ENCODE results near the gene CCDC89. TPM values are rescaled to one million over a fixed set of nuclear protein-coding genes. Genes with fewer than 3 reads are reported as not detected.

CCDC89 gene
- total RNA-seq, 1 experiment from 2014 or later: 2.0 TPM

DNA sequence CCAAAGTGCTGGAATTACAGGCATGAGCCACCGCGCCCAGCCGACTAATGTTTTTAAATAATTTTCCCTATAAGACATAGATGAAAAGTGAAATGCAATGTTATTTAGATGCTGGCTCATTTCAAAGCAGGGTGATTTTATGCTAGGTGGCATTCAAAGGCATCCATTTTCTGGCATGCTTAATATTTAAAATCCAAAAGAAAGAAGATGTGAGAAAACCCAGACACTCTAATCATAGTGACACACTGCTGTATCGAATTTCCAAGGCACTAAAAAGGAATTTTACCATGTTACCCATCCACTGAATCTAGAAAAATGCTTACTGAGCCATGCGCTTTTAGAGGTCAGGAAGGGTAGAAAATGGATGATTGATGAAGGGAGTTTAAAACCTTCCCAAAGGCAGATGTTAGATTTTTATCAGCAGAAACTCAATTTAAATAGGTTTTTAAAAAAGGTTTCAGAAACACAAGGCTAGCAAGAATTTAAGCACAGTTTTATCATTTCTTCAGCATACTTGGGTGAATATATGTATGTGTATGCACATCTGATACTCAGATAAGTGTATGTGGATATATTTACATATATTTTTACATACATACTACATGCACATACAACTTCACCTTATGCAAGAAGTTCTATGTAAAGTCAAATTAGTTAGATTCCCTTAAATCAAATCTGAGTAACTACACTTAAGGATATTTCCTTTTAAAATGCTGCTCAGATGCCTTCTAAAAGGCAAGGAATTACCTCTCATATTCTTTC lies 24.1 kb upstream of the CCDC89 start:
- Mint-ChIP-seq H3K9me3 (ENCODE audit: unreplicated experiment) (no peaks in the 10 kb centered on the region), H3K4me3 (ENCODE audit: unreplicated experiment) (no peak overlapping the region), H3K4me1 (ENCODE audit: low read depth, unreplicated experiment) (no peaks in the 10 kb centered on the region), H3K27me3 (ENCODE audit: insufficient read depth, unreplicated experiment) (no peaks in the 10 kb centered on the region), H3K27ac (ENCODE audit: unreplicated experiment) (no peak overlapping the region), H3K36me3 (ENCODE audit: insufficient read depth, unreplicated experiment) (peaks cover 25% of the 10 kb centered on the region)
- Histone ChIP-seq H3K4me3 (ENCODE audit: low read depth, low read length) (no peak overlapping the region), H3K4me1 (no peaks in the 10 kb centered on the region), H3K36me3 (ENCODE audit: control insufficient read depth, insufficient read depth, low read length) (no peaks in the 10 kb centered on the region), H3K27me3 (replicated peaks; ENCODE audit: control insufficient read depth, insufficient read depth, low read length) (no peaks in the 10 kb centered on the region), H3K9me3 (no peaks in the 10 kb centered on the region)
- CTCF ChIA-PET: no interaction called here
- BruUV-seq (replicated peaks): no TSS peak
- intact Hi-C loops (cut with micrococcal nuclease; ENCODE audit: unreplicated experiment): no loop called here
- DNase-seq: no peak
- TF ChIP-seq, protein P1, sequence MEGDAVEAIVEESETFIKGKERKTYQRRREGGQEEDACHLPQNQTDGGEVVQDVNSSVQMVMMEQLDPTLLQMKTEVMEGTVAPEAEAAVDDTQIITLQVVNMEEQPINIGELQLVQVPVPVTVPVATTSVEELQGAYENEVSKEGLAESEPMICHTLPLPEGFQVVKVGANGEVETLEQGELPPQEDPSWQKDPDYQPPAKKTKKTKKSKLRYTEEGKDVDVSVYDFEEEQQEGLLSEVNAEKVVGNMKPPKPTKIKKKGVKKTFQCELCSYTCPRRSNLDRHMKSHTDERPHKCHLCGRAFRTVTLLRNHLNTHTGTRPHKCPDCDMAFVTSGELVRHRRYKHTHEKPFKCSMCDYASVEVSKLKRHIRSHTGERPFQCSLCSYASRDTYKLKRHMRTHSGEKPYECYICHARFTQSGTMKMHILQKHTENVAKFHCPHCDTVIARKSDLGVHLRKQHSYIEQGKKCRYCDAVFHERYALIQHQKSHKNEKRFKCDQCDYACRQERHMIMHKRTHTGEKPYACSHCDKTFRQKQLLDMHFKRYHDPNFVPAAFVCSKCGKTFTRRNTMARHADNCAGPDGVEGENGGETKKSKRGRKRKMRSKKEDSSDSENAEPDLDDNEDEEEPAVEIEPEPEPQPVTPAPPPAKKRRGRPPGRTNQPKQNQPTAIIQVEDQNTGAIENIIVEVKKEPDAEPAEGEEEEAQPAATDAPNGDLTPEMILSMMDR (IDR thresholded peaks at IDR 0.05; ENCODE audit: insufficient read depth in 1 of 2, low read depth in 1 of 2, low read length in 1 of 2, severe bottlenecking in 1 of 2, unreplicated experiment in 1 of 2): no peak
- POLR2A ChIA-PET: no interaction called here

DNA sequence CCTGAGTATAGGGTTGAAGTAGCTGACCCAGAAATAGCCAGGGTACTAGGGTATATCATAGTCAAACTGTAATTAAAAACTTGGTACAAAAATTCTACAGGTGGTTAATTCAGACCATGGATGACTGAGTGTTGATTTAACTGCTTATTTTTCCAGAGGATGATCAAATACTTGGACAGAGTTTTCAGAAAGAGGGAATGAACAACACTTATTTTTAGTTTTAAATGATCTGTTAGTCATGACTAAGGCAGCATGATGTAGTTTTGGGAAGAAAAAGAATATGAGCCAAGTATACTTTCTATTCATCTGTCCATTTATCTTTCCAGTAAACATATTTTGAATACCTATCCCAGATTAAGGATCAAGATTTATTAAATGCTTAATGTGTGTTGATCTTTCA lies 19.8 kb upstream of the CCDC89 start:
- no peaks in the 10 kb centered on the region for H3K9me3 Mint-ChIP-seq (ENCODE audit: unreplicated experiment)
- no peak overlapping the region for H3K27ac Mint-ChIP-seq (ENCODE audit: unreplicated experiment)
- ChIA-PET CTCF (no interaction called here), POLR2A (no interaction called here)
- intact Hi-C loops (cut with micrococcal nuclease; ENCODE audit: unreplicated experiment): no loop called here
- H3K4me1 Mint-ChIP-seq (ENCODE audit: low read depth, unreplicated experiment): no peaks in the 10 kb centered on the region
- 0 out of 2 replicates have a peak, but pooled peaks cover 7% of the 10 kb centered on the region for H3K9me3 ChIP-seq
- DNase-seq: no peak
- no peaks in the 10 kb centered on the region for H3K27me3 ChIP-seq (replicated peaks; ENCODE audit: control insufficient read depth, insufficient read depth, low read length)
- H3K36me3 ChIP-seq (ENCODE audit: control insufficient read depth, insufficient read depth, low read length): no peaks in the 10 kb centered on the region
- TF ChIP-seq, protein P1 (IDR thresholded peaks at IDR 0.05; ENCODE audit: insufficient read depth in 1 of 2, low read depth in 1 of 2, low read length in 1 of 2, severe bottlenecking in 1 of 2, unreplicated experiment in 1 of 2): no peak
- peaks cover 32% of the 10 kb centered on the region for H3K36me3 Mint-ChIP-seq (ENCODE audit: insufficient read depth, unreplicated experiment)
- BruUV-seq (replicated peaks): no TSS peak
- no peaks in the 10 kb centered on the region for H3K27me3 Mint-ChIP-seq (ENCODE audit: insufficient read depth, unreplicated experiment)
- H3K4me1 ChIP-seq: no peaks in the 10 kb centered on the region
- H3K4me3 Mint-ChIP-seq (ENCODE audit: unreplicated experiment): no peak overlapping the region
- no peak overlapping the region for H3K4me3 ChIP-seq (ENCODE audit: low read depth, low read length)

DNA sequence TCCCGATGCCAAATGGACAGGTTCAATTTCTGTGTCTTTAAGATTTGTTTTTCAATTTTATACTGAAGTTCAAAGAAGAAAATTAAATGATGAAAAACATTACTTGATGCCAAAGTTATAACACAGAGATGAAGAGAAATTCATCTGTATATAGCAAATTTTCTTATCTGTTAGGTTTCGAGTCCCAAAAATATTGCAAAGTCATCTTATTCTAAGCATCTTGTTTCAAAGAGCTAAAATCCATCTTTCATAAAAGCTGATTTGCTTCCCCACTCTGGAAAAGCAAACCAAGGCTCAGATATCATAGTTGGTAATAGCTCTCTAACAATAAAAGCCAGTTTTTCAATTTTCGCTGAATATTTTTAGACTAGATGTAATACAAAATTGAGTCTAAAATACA lies 19.0 kb upstream of the CCDC89 start:
- no peak overlapping the region for H3K4me3 ChIP-seq (ENCODE audit: low read depth, low read length)
- no peaks in the 10 kb centered on the region for H3K27me3 ChIP-seq (replicated peaks; ENCODE audit: control insufficient read depth, insufficient read depth, low read length)
- no peaks in the 10 kb centered on the region for H3K27me3 Mint-ChIP-seq (ENCODE audit: insufficient read depth, unreplicated experiment)
- H3K9me3 Mint-ChIP-seq (ENCODE audit: unreplicated experiment): no peaks in the 10 kb centered on the region
- H3K36me3 ChIP-seq (ENCODE audit: control insufficient read depth, insufficient read depth, low read length): no peaks in the 10 kb centered on the region
- DNase-seq: no peak
- intact Hi-C loops (cut with micrococcal nuclease; ENCODE audit: unreplicated experiment): no loop called here
- CTCF ChIA-PET: no interaction called here
- no peak overlapping the region for H3K27ac Mint-ChIP-seq (ENCODE audit: unreplicated experiment)
- H3K36me3 Mint-ChIP-seq (ENCODE audit: insufficient read depth, unreplicated experiment): peaks cover 36% of the 10 kb centered on the region
- 0 out of 2 replicates have a peak, but pooled peaks cover 7% of the 10 kb centered on the region for H3K9me3 ChIP-seq
- no TSS peak for BruUV-seq (replicated peaks)
- H3K4me3 Mint-ChIP-seq (ENCODE audit: unreplicated experiment): no peak overlapping the region
- TF ChIP-seq, protein P1 (IDR thresholded peaks at IDR 0.05; ENCODE audit: insufficient read depth in 1 of 2, low read depth in 1 of 2, low read length in 1 of 2, severe bottlenecking in 1 of 2, unreplicated experiment in 1 of 2): no peak
- POLR2A ChIA-PET: no interaction called here
- no peaks in the 10 kb centered on the region for H3K4me1 ChIP-seq
- no peaks in the 10 kb centered on the region for H3K4me1 Mint-ChIP-seq (ENCODE audit: low read depth, unreplicated experiment)
